Transverse colon (tissue), 4 donors: ENCODE data around the gene PPFIA3. TPM values are rescaled to one million over a fixed set of nuclear protein-coding genes. Genes with fewer than 3 reads are reported as not detected.

Source experiments
- DNase-seq: peaks from one replicate; pipeline ENCODE4 v3.0.0-alpha.2; 2019
- H3K27ac ChIP-seq, 4 donors: fragments of 200-600 bp; sonication (generic); 2 replicates each; pipeline ENCODE4 v1.5.1; 2016 to 2018; ENCODE audit warnings: inconsistent platforms in 4 of 4
- H3K27me3 ChIP-seq: fragments of 200-600 bp; sonication (generic); 2 replicates; pipeline ENCODE4 v1.5.1; 2017; ENCODE audit warnings: inconsistent platforms
- H3K36me3 ChIP-seq, 4 donors: fragments of 200-600 bp; sonication (generic); 2 replicates each; pipeline ENCODE4 v1.5.1; 2017 to 2019; ENCODE audit warnings: inconsistent platforms in 4 of 4
- H3K4me1 ChIP-seq, 4 donors: fragments of 200-600 bp; sonication (generic); 2 replicates each; pipeline ENCODE4 v1.5.1; 2017 to 2020; ENCODE audit warnings: inconsistent platforms in 4 of 4
- H3K4me3 ChIP-seq, 4 donors: fragments of 200-600 bp; sonication (generic); 1 replicate in 1 of 4; 2 replicates in 3 of 4; pipeline versions ENCODE4 v1.5.1 to v1.6.1; 2017 to 2019; ENCODE audit warnings: inconsistent platforms in 4 of 4
- H3K9me3 ChIP-seq, 2 donors: fragments of 200-600 bp; sonication (generic); 2 replicates each; pipeline ENCODE4 v1.5.1; 2017 to 2019; ENCODE audit warnings: inconsistent platforms in 2 of 2
- CTCF ChIP-seq, 5 experiments: fragments of 200-600 bp in 3 of 5; fragments of 450-650 bp in 2 of 5; sonication (generic) in 3 of 5; IDR thresholded peaks; 1 replicate in 2 of 5; 2 replicates in 3 of 5; pipeline ENCODE4 v1.5.1; 2016 to 2017; ENCODE audit warnings: antibody characterized with exemption in 5 of 5, inconsistent platforms in 3 of 5, mild to moderate bottlenecking in 2 of 5, moderate library complexity in 1 of 5
- EP300 ChIP-seq: sonication (generic); formaldehyde crosslinking; IDR thresholded peaks from one replicate; pipeline ENCODE4 v1.6.1; 2017; ENCODE audit warnings: antibody characterized with exemption, low read depth
- POLR2A ChIP-seq: fragments of 450-650 bp; IDR thresholded peaks from one replicate; pipeline ENCODE4 v1.6.1; 2016; ENCODE audit warnings: antibody characterized with exemption, mild to moderate bottlenecking, moderate library complexity
- POLR2AphosphoS5 ChIP-seq, 3 donors: sonication (generic); formaldehyde crosslinking; IDR thresholded peaks; one replicate each; pipeline ENCODE4 v1.6.1; 2016; ENCODE audit warnings: antibody characterized with exemption in 3 of 3
- WGBS, 2 donors: methylation state at CpG; one replicate each; pipeline ENCODE4 v1.1.5; 2018; ENCODE audit warnings: low coverage in 1 of 2; 5-methylcytosine and 5-hydroxymethylcytosine counted together
- in situ Hi-C, 4 donors: fragments of 200-750 bp; cut with MboI; loops; one replicate each; pipeline versions ENCODE4 v1.15.0 to v1.15.1; 2017; ENCODE audit warnings: low sequenced_read_pairs in 3 of 4, low pct_ligation_motif_present in 1 of 4, low pct_unique_long_range_greater_than_20kb in 1 of 4
- intact Hi-C: fragments of 100-400 bp; cut with DNase I; formaldehyde crosslinking; loops from one replicate; pipeline ENCODE4 v1.15.1; 2023; ENCODE audit warnings: low total_unique reads
- total RNA-seq, 4 donors: library from RNA; depleted of rRNA; stranded (reverse); fragments of >200 nt; gene quantifications; one replicate each; pipeline ENCODE4 v1.1.0, GENCODE V29; 2016

Gene PPFIA3
- 100 to 1,000 TPM in 1 of 4 donors, 10 to 100 TPM in 3; 18.6 to 106 (median 19.9) TPM for total RNA-seq

- H3K27me3 ChIP-seq = peaks cover 9% of the 10 kb centered on the region
- TF ChIP-seq EP300 (no peak), POLR2AphosphoS5 (IDR thresholded peaks at IDR 0.05) (peak in 1 of 3 donors; percentile 43)
- H3K4me1 ChIP-seq = peaks cover 19 to 39% (median 32%) of the 10 kb centered on the region in 4 donors
- DNase-seq = peak; percentile 65
- WGBS, 2 donors = 2% methylated on average over 44 of the region's 90 CpGs; no CpG with 5 or more reads in 1 of the 2 donors
- intact Hi-C loops (no loop called here), in situ Hi-C loops (no loop called here)
- H3K9me3 ChIP-seq = no peaks in the 10 kb centered on the region
- H3K4me3 ChIP-seq = peak within 1 kb of the TSS; percentile 43 to 77 (median 57)
- H3K36me3 ChIP-seq = no peaks in the 10 kb centered on the region
- peak within 1 kb of the TSS; percentile 93 to 97 (median 96) for H3K27ac ChIP-seq
Observed at GRCh38 chr19:49119411-49120324, at the start of gene PPFIA3. Gene PPFIA3 (plus strand): TSS chr19:49119544. CDS start chr19:49127874, 8,330 bp downstream.

GRCh38 chr19:49070416-49070815 is 48.9 kb upstream of the PPFIA3 start:
- 93% methylated on average over 13 to 21 of the region's 21 CpGs for WGBS, 2 donors
- Histone ChIP-seq H3K36me3 (no peaks in the 10 kb centered on the region), H3K27me3 (peaks cover 93% of the 10 kb centered on the region), H3K4me3 (no peak overlapping the region), H3K9me3 (no peaks in the 10 kb centered on the region), H3K4me1 (peaks cover 0 to 8% (median 3%) of the 10 kb centered on the region in 4 donors), H3K27ac (no peak overlapping the region)
- in situ Hi-C loops = no loop called here
- TF ChIP-seq POLR2A (no peak), CTCF (IDR thresholded peaks at IDR 0.05) (no peak), EP300 (no peak), POLR2AphosphoS5 (IDR thresholded peaks at IDR 0.05) (no peak)
- intact Hi-C loops = no loop called here
- DNase-seq = no peak

GRCh38 chr19:49071860-49072547 is 47.3 kb upstream of the PPFIA3 start:
- intact Hi-C loops = no loop called here

More at GRCh38 chr19:49071860-49072547, 47.3 kb upstream of the PPFIA3 start:
- H3K9me3 ChIP-seq = no peaks in the 10 kb centered on the region
- 22% methylated on average over 29 of the region's 93 CpGs; no CpG with 5 or more reads in 1 of the 2 donors for WGBS, 2 donors
- in situ Hi-C loops = no loop called here
- no peaks in the 10 kb centered on the region for H3K36me3 ChIP-seq
- H3K4me3 ChIP-seq = peak overlapping the region in 1 of 4 donors; percentile 7
- H3K27ac ChIP-seq = no peak overlapping the region
- H3K4me1 ChIP-seq = peaks cover 0 to 8% (median 2%) of the 10 kb centered on the region in 4 donors
- peaks cover 77% of the 10 kb centered on the region for H3K27me3 ChIP-seq
- no peak for TF ChIP-seq POLR2A
- no peak for TF ChIP-seq POLR2AphosphoS5 (IDR thresholded peaks at IDR 0.05)
- no peak for TF ChIP-seq CTCF (IDR thresholded peaks at IDR 0.05)
- TF ChIP-seq EP300 = no peak
- no peak for DNase-seq
